IMR-90 (cell line): ENCODE measurements around the gene PSMC5. TPM values are rescaled to one million over a fixed set of nuclear protein-coding genes. Genes with fewer than 3 reads are reported as not detected.
"Not testable (repeated sequence)": the region's sequence is repeated elsewhere in the genome, so short reads cannot be mapped to it uniquely, and the experiment has no call there.

Experiments used
- ATAC-seq: fragments of 200-7000 bp; cut with Tn5 transposase; 2 replicates; pipeline ENCODE4 v1.9.1; 2020; ENCODE audit warnings: low read depth, mild to moderate bottlenecking, moderate library complexity
- BruUV-seq: library from RNA; stranded (reverse); fragments of 400-500 nt; replicated peaks from 2 replicates; lab custom pipeline; 2021; lab: Mats Ljungman, UMichigan
- CTCF ChIA-PET: fragments of 300-600 bp; formaldehyde crosslinking; extraction: SDS; loops from one replicate; lab custom pipeline; 2021; ENCODE audit warnings: antibody characterized with exemption; lab: Yijun Ruan, JAX
- POLR2A ChIA-PET: fragments of 300-600 bp; sonication (Branson Sonifier 250); formaldehyde crosslinking; loops from one replicate; lab custom pipeline; 2022; ENCODE audit warnings: antibody characterized with exemption; ENCODE audit not compliant: unreplicated experiment; lab: Charles Lee
- DNase-seq: peaks from one replicate; pipeline ENCODE4 v3.0.0; 2013
- H2AFZ ChIP-seq: replicated peaks from 2 replicates; pipeline ENCODE3; 2013; ENCODE audit warnings: low read length, mild to moderate bottlenecking; ENCODE audit not compliant: poor library complexity
- H2AK5ac ChIP-seq: 2 replicates; pipeline ENCODE4 v1.6.1; 2013; ENCODE audit warnings: low read depth, low read length, inconsistent platforms
- H2AK9ac ChIP-seq: replicated peaks from 2 replicates; pipeline ENCODE3; 2013; ENCODE audit warnings: mild to moderate bottlenecking, low read depth, low read length, moderate library complexity; ENCODE audit not compliant: poor library complexity
- H2BK120ac ChIP-seq: 2 replicates; pipeline ENCODE4 v1.6.1; 2013; ENCODE audit warnings: low read depth, low read length, inconsistent platforms
- H2BK15ac ChIP-seq: 3 replicates; pipeline ENCODE4 v1.6.1; 2013; ENCODE audit warnings: low read depth, low read length, inconsistent platforms
- H2BK20ac ChIP-seq: 2 replicates; pipeline ENCODE4 v1.6.1; 2013; ENCODE audit warnings: low read depth, mild to moderate bottlenecking, inconsistent platforms, low read length, moderate library complexity
- H2BK5ac ChIP-seq: 2 replicates; pipeline ENCODE4 v1.6.1; 2013; ENCODE audit warnings: mild to moderate bottlenecking, low read depth, low read length, inconsistent platforms; ENCODE audit not compliant: poor library complexity, severe bottlenecking
- H3K14ac ChIP-seq: replicated peaks from 2 replicates; pipeline ENCODE4 v1.6.1; 2013; ENCODE audit warnings: low read depth, low read length, inconsistent platforms
- H3K18ac ChIP-seq: 2 replicates; pipeline ENCODE4 v1.6.1; 2013; ENCODE audit warnings: low read depth, low read length, control low read depth
- H3K23ac ChIP-seq: 2 replicates; pipeline ENCODE4 v1.6.1; 2013; ENCODE audit warnings: low read depth, low read length, inconsistent platforms
- H3K27ac ChIP-seq: 2 replicates; pipeline ENCODE4 v1.5.1; 2013; ENCODE audit warnings: mild to moderate bottlenecking, control low read depth, low read length; ENCODE audit not compliant: insufficient read depth
- H3K27me3 ChIP-seq: 2 replicates; pipeline ENCODE4 v1.6.1; 2013; ENCODE audit warnings: low read length; ENCODE audit not compliant: control insufficient read depth, insufficient read depth
- H3K36me3 ChIP-seq: 2 replicates; pipeline ENCODE4 v1.6.1; 2013; ENCODE audit warnings: low read length, mixed read lengths; ENCODE audit not compliant: control insufficient read depth, insufficient read depth
- H3K4ac ChIP-seq: 2 replicates; pipeline ENCODE4 v1.6.1; 2013; ENCODE audit warnings: low read depth, low read length, inconsistent platforms
- H3K4me1 ChIP-seq: 2 replicates; pipeline ENCODE4 v1.6.1; 2013; ENCODE audit warnings: low read length, mixed read lengths; ENCODE audit not compliant: control insufficient read depth, insufficient read depth
- H3K4me2 ChIP-seq: 2 replicates; pipeline ENCODE4 v1.6.1; 2013; ENCODE audit warnings: low read depth, mild to moderate bottlenecking, control low read depth, low read length, moderate library complexity
- H3K4me3 ChIP-seq: 2 replicates; pipeline ENCODE4 v1.5.1; 2013; ENCODE audit warnings: low read depth, mild to moderate bottlenecking, control low read depth, low read length, moderate library complexity; ENCODE audit not compliant: insufficient read depth
- H3K56ac ChIP-seq: 2 replicates; pipeline ENCODE4 v1.6.1; 2013; ENCODE audit warnings: low read length, inconsistent platforms; ENCODE audit not compliant: insufficient read depth; ENCODE audit errors: extremely low read depth
- H3K79me1 ChIP-seq, 2 experiments: 2 replicates each; pipeline ENCODE4 v1.6.1; 2013; ENCODE audit warnings: low read length in 2 of 2, inconsistent platforms in 1 of 2, low read depth in 1 of 2
- H3K9ac ChIP-seq: 2 replicates; pipeline ENCODE4 v1.6.1; 2013; ENCODE audit warnings: low read depth, low read length, control low read depth
- H3K9me1 ChIP-seq: 2 replicates; pipeline ENCODE4 v1.6.1; 2013; ENCODE audit warnings: low read length, inconsistent platforms; ENCODE audit not compliant: insufficient read depth
- H3K9me3 ChIP-seq: 2 replicates; pipeline ENCODE4 v1.6.1; 2013; ENCODE audit warnings: low read length; ENCODE audit not compliant: control insufficient read depth, insufficient read depth
- H4K20me1 ChIP-seq: 2 replicates; pipeline ENCODE4 v1.6.1; 2013; ENCODE audit warnings: low read length, inconsistent platforms; ENCODE audit not compliant: insufficient read depth
- H4K5ac ChIP-seq: 2 replicates; pipeline ENCODE4 v1.6.1; 2013; ENCODE audit warnings: mild to moderate bottlenecking, low read depth, low read length, control low read depth
- H4K8ac ChIP-seq, 2 experiments: 2 replicates each; pipeline ENCODE4 v1.6.1; 2013; ENCODE audit warnings: low read depth in 2 of 2, low read length in 2 of 2, control low read depth in 1 of 2, inconsistent platforms in 1 of 2
- H4K91ac ChIP-seq: 2 replicates; pipeline ENCODE4 v1.6.1; 2013; ENCODE audit warnings: low read depth, low read length, inconsistent platforms; ENCODE audit not compliant: insufficient read depth
- WGBS, 2 experiments: methylation state at CpG; one replicate each; pipeline versions ENCODE4 v1.1.5 to v1.1.7; 2013; ENCODE audit warnings: missing lambda C conversion rate in 2 of 2; ENCODE audit not compliant: insufficient read length in 1 of 2; ENCODE audit errors: extremely low coverage in 2 of 2; 5-methylcytosine and 5-hydroxymethylcytosine counted together
- dilution Hi-C: fragments of 300-500 bp; cut with HindIII; formaldehyde crosslinking; loops from one replicate; pipeline ENCODE4 v1.14.3; 2018; ENCODE audit warnings: low sequenced_read_pairs; ENCODE audit not compliant: unreplicated experiment
- in situ Hi-C: fragments of 300-500 bp; cut with MboI; formaldehyde crosslinking; loops from 3 replicates; pipeline ENCODE4 v1.14.3; 2019; ENCODE audit warnings: low sequenced_read_pairs, inconsistent platforms, mixed read lengths
- intact Hi-C: fragments of 100-400 bp; cut with micrococcal nuclease; formaldehyde crosslinking; loops from 2 replicates; pipeline ENCODE4 v1.10.0; 2022
- polyA plus RNA-seq, 3 experiments: library from polyadenylated mRNA; depleted of rRNA; stranded (reverse); fragments of >200 nt; gene quantifications; 2 replicates each; pipeline ENCODE4 v1.2.3, GENCODE V29; 2012; ENCODE audit warnings: low replicate concordance in 1 of 3
- total RNA-seq: library from RNA; depleted of rRNA; stranded (reverse); fragments of >200 nt; gene quantifications from 2 replicates; pipeline ENCODE4 v1.2.3, GENCODE V29; 2012; rRNA removed

PSMC5 gene
- total and polyA plus RNA-seq, 2 of the 4 experiments (the other 2 are of a cell fraction): 105 to 165 TPM

DNA sequence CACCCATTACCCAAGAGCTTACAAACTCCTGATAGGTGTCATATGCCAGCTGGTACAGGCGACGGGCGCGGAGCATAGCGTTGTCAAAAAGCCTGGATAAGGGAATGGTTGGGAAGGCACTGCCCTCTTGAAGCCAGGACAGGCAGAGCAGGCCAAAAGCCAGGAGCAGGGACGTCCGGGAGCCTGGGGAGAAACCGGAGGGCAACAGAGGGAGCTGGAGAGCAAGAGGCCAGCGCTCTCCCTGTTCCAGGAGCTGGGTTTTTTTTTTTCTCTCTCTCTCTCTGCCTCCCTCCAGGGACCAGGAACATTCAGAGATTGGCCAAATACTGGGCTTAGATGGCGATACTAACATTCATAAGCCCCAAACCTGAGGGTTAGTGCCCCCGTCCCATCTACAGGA, 54.1 kb downstream of the PSMC5 start:
- dilution Hi-C loops, DNase-seq, POLR2A ChIA-PET, BruUV-seq, H3K36me3 ChIP-seq, H3K9ac ChIP-seq, H3K14ac ChIP-seq, H2BK5ac ChIP-seq, H2AK9ac ChIP-seq, H4K8ac ChIP-seq, H2BK15ac ChIP-seq, H3K79me1 ChIP-seq, H3K4me2 ChIP-seq, in situ Hi-C loops, H4K20me1 ChIP-seq, H3K27ac ChIP-seq, intact Hi-C loops, H2AFZ ChIP-seq, H3K9me3 ChIP-seq, H3K4ac ChIP-seq, H3K18ac ChIP-seq, H3K23ac ChIP-seq, H2AK5ac ChIP-seq, H4K91ac ChIP-seq, H4K5ac ChIP-seq, H3K4me1 ChIP-seq, H2BK20ac ChIP-seq, H3K9me1 ChIP-seq, H3K4me3 ChIP-seq, H3K56ac ChIP-seq, H2BK120ac ChIP-seq: not testable (repeated sequence)
- WGBS, 2 experiments: no CpG with 5 or more reads among the region's 11 CpGs
- ATAC-seq: peak; percentile 11; the same call in 1 of the 2 replicates
- CTCF ChIA-PET: interaction anchor here (0.6 to 1.2 kb wide), 2 partner anchors 15 to 257 kb away, joined by 3 to 4 read pairs; no protein-coding TSS in a partner anchor
- peaks cover 24% of the 10 kb centered on the region for H3K27me3 ChIP-seq

Other genes with a start within 250 kb of the PSMC5 start
- 6.5 and 9.4 TPM in 2 replicates for gene TACO1, start 226.5 kb upstream of the PSMC5 start, total RNA-seq
- 28.8 and 32.8 TPM in 2 replicates for gene TACO1, start 226.5 kb upstream of the PSMC5 start, polyA plus RNA-seq (2012; rRNA removed)
- 24.2 and 25.6 TPM in 2 replicates for gene MAP3K3, start 205.0 kb upstream of the PSMC5 start, total RNA-seq
- 19.1 TPM in 2 replicates for gene MAP3K3, start 205.0 kb upstream of the PSMC5 start, polyA plus RNA-seq (2012; rRNA removed)
- gene LIMD2, start 127.3 kb upstream of the PSMC5 start, total RNA-seq: 4.5 and 4.7 TPM in 2 replicates
- gene LIMD2, start 127.3 kb upstream of the PSMC5 start, polyA plus RNA-seq (2012; rRNA removed): 21.7 and 32.3 TPM in 2 replicates
- gene STRADA, start 85.6 kb upstream of the PSMC5 start, total RNA-seq: 14.7 and 19.9 TPM in 2 replicates
- gene STRADA, start 85.6 kb upstream of the PSMC5 start, polyA plus RNA-seq (2012; rRNA removed): 30.8 and 30.9 TPM in 2 replicates
- 62.0 and 79.4 TPM in 2 replicates for gene CCDC47, start 53.8 kb upstream of the PSMC5 start, total RNA-seq
- gene CCDC47, start 53.8 kb upstream of the PSMC5 start, polyA plus RNA-seq (2012; rRNA removed): 45.3 and 45.7 TPM in 2 replicates
- 74.7 and 75.8 TPM in 2 replicates for gene DDX42, start 53.3 kb upstream of the PSMC5 start, total RNA-seq
- 75.6 and 91.5 TPM in 2 replicates for gene DDX42, start 53.3 kb upstream of the PSMC5 start, polyA plus RNA-seq (2012; rRNA removed)
- gene FTSJ3, start 232 bp downstream of the PSMC5 start, total RNA-seq: 68.1 and 69.4 TPM in 2 replicates
- gene FTSJ3, start 232 bp downstream of the PSMC5 start, polyA plus RNA-seq (2012; rRNA removed): 45.4 and 51.3 TPM in 2 replicates
- 72.8 and 91.2 TPM in 2 replicates for gene SMARCD2, start 15.3 kb downstream of the PSMC5 start, total RNA-seq
- 53.7 and 56.9 TPM in 2 replicates for gene SMARCD2, start 15.3 kb downstream of the PSMC5 start, polyA plus RNA-seq (2012; rRNA removed)
- not detected in 2 replicates for gene CSH2, start 46.2 kb downstream of the PSMC5 start, total RNA-seq
- not detected in 2 replicates for gene CSH2, start 46.2 kb downstream of the PSMC5 start, polyA plus RNA-seq (2012; rRNA removed)
- not detected in 2 replicates for gene GH2, start 54.5 kb downstream of the PSMC5 start, total RNA-seq
- gene GH2, start 54.5 kb downstream of the PSMC5 start, polyA plus RNA-seq (2012; rRNA removed): not detected in 2 replicates
- not detected in 2 replicates for gene CSH1, start 69.1 kb downstream of the PSMC5 start, total RNA-seq
- not detected in 2 replicates for gene CSH1, start 69.1 kb downstream of the PSMC5 start, polyA plus RNA-seq (2012; rRNA removed)
- not detected in 2 replicates for gene CSHL1, start 83.8 kb downstream of the PSMC5 start, total RNA-seq
- gene CSHL1, start 83.8 kb downstream of the PSMC5 start, polyA plus RNA-seq (2012; rRNA removed): not detected in 2 replicates
- gene GH1, start 91.4 kb downstream of the PSMC5 start, total RNA-seq: not detected in 2 replicates
- gene GH1, start 91.4 kb downstream of the PSMC5 start, polyA plus RNA-seq (2012; rRNA removed): not detected in 2 replicates
- not detected in 2 replicates for gene CD79B, start 104.9 kb downstream of the PSMC5 start, total RNA-seq
- not detected in 2 replicates for gene CD79B, start 104.9 kb downstream of the PSMC5 start, polyA plus RNA-seq (2012; rRNA removed)
- not detected in 2 replicates for gene SCN4A, start 145.5 kb downstream of the PSMC5 start, total RNA-seq
- not detected in 2 replicates for gene SCN4A, start 145.5 kb downstream of the PSMC5 start, polyA plus RNA-seq (2012; rRNA removed)
- under 0.01 TPM in 1 of 2 replicates, not detected in the other for gene PRR29, start 170.9 kb downstream of the PSMC5 start, total RNA-seq
- gene PRR29, start 170.9 kb downstream of the PSMC5 start, polyA plus RNA-seq (2012; rRNA removed): 0.11 and 0.17 TPM in 2 replicates
- 0.28 TPM in 1 of 2 replicates, not detected in the other for gene ICAM2, start 193.2 kb downstream of the PSMC5 start, total RNA-seq
- gene ICAM2, start 193.2 kb downstream of the PSMC5 start, polyA plus RNA-seq (2012; rRNA removed): 0.12 and 0.17 TPM in 2 replicates